Esophagus mucosa (tissue), 1 donor: ENCODE data around the gene RAB5IF. TPM values are rescaled to one million over a fixed set of nuclear protein-coding genes. Genes with fewer than 3 reads are reported as not detected.

Source experiments
- total RNA-seq: library from RNA; stranded (reverse); gene quantifications from one replicate; pipeline ENCODE4 v1.2.4, GENCODE V29; 2023
- donor health status: DM: yes; HTN: yes; CAD: no.

RAB5IF gene
- total RNA-seq, 1 donor from 2014 or later, result 185 TPM

Other genes starting within 250 kb of the RAB5IF start
- 28.8 TPM for gene MYL9, start 64.3 kb upstream of the RAB5IF start, total RNA-seq
- gene TGIF2, start 32.2 kb upstream of the RAB5IF start, total RNA-seq, result 7.5 TPM
- 0.12 TPM for gene SLA2, start 40.4 kb downstream of the RAB5IF start, total RNA-seq
- gene NDRG3, start 140.3 kb downstream of the RAB5IF start, total RNA-seq, result 15.3 TPM
- gene DSN1, start 168.0 kb downstream of the RAB5IF start, total RNA-seq, result 8.9 TPM